Bone marrow (tissue), 2 donors: ENCODE data around the gene KLF7.
"Not testable (repeated sequence)": the region's sequence is repeated elsewhere in the genome, so short reads cannot be mapped to it uniquely, and the experiment has no call there.

Source experiments
- DNase-seq, 2 donors: peaks; one replicate each; lab custom pipeline; 2025; lab: John Stamatoyannopoulos, UW

KLF7 gene

GRCh38 chr2:207066166-207066565 lies 99.6 kb downstream of the KLF7 start:
- DNase-seq, result no peak

GRCh38 chr2:207064128-207064690 lies 101.5 kb downstream of the KLF7 start:
- DNase-seq, result no peak

- no peak for DNase-seq
Measured at GRCh38 chr2:207061181-207061580, 104.6 kb downstream of the KLF7 start.

GRCh38 chr2:207055257-207055656 lies 110.5 kb downstream of the KLF7 start:
- no peak for DNase-seq

- no peak for DNase-seq
Measured at GRCh38 chr2:207054521-207054920, 111.2 kb downstream of the KLF7 start.

- no peak for DNase-seq
Measured at GRCh38 chr2:207051385-207051965, 114.3 kb downstream of the KLF7 start.

- no peak for DNase-seq
Measured at GRCh38 chr2:207049122-207049521, 116.6 kb downstream of the KLF7 start.

GRCh38 chr2:207048416-207048815 lies 117.3 kb downstream of the KLF7 start:
- no peak for DNase-seq

- DNase-seq, result peak in 1 of 2 donors; percentile 72
Measured at GRCh38 chr2:207046724-207047123, 119.0 kb downstream of the KLF7 start.

- no peak for DNase-seq
Measured at GRCh38 chr2:207045531-207045930, 120.2 kb downstream of the KLF7 start.

- DNase-seq, result no peak
Measured at GRCh38 chr2:207044379-207045362, 121.1 kb downstream of the KLF7 start.

- DNase-seq, result no peak
Measured at GRCh38 chr2:207042841-207043240, 122.9 kb downstream of the KLF7 start.

GRCh38 chr2:207041786-207042554 lies 123.8 kb downstream of the KLF7 start:
- DNase-seq, result no peak

GRCh38 chr2:207041279-207041678 lies 124.5 kb downstream of the KLF7 start:
- no peak for DNase-seq

GRCh38 chr2:207040696-207041095 lies 125.1 kb downstream of the KLF7 start:
- peak in 1 of 2 donors; percentile 21 for DNase-seq

GRCh38 chr2:207039225-207039624 lies 126.5 kb downstream of the KLF7 start:
- DNase-seq, result no peak

GRCh38 chr2:207038299-207038698 lies 127.4 kb downstream of the KLF7 start:
- no peak for DNase-seq

- no peak for DNase-seq
Measured at GRCh38 chr2:207037896-207038295, 127.9 kb downstream of the KLF7 start.

- not testable (repeated sequence) for DNase-seq
Measured at GRCh38 chr2:207037023-207037422, 128.7 kb downstream of the KLF7 start.

GRCh38 chr2:207035875-207036274 lies 129.9 kb downstream of the KLF7 start:
- no peak for DNase-seq

- DNase-seq, result no peak
Measured at GRCh38 chr2:207032490-207032889, 133.3 kb downstream of the KLF7 start.
